ENCODE measurements around the gene RPS4Y1. TPM values are rescaled to one million over a fixed set of nuclear protein-coding genes. Genes with fewer than 3 reads are reported as not detected.

Gene RPS4Y1
- total and polyA plus RNA-seq, 2 donors (not counting 3 experiments of a cell fraction or from before 2014, with no cell fraction given) = 335 to 704 TPM

- dilution Hi-C loops (cut with MboI; ENCODE audit: extremely low pct_ligation_motif_present, low sequenced_read_pairs) (no loop called here), intact Hi-C loops (cut with micrococcal nuclease) (no loop called here)
- no peak for TF ChIP-seq JUN (IDR thresholded peaks at IDR 0.05; ENCODE audit: borderline replicate concordance, insufficient read depth, insufficient read length, low read depth)
- TF ChIP-seq POLR2A (IDR thresholded peaks at IDR 0.05; ENCODE audit: low read depth, low read length) = no peak
- TF ChIP-seq EZH2 (IDR thresholded peaks at IDR 0.05; ENCODE audit: borderline replicate concordance, low read depth, low read length, severe bottlenecking) = no peak
- TF ChIP-seq CTCF (IDR thresholded peaks at IDR 0.05; ENCODE audit: extremely low read depth in 1 of 2, insufficient read depth in 1 of 2, low read depth in 1 of 2, low read length in 2 of 2) = no peak
- no peak for TF ChIP-seq GATA2 (IDR thresholded peaks at IDR 0.05; ENCODE audit: insufficient read depth, insufficient read length, low read depth, low read length)
- TF ChIP-seq POLR2AphosphoS5 (IDR thresholded peaks at IDR 0.05; ENCODE audit: insufficient read depth, low read depth, low read length) = no peak
- TF ChIP-seq MAX (IDR thresholded peaks at IDR 0.05; ENCODE audit: insufficient read depth, insufficient read length) = no peak
- no peak for TF ChIP-seq FOS (IDR thresholded peaks at IDR 0.05; ENCODE audit: borderline replicate concordance, insufficient read depth, low read length)
- TF ChIP-seq MYC (IDR thresholded peaks at IDR 0.05; ENCODE audit: low read depth, low read length) = no peak
- CTCF ChIA-PET = interaction anchor here (0.9 kb wide), 1 partner anchor 60 kb away, joined by 3 read pairs; no protein-coding TSS in a partner anchor
- Histone ChIP-seq H3K4me3 (replicated peaks in 1 of 3; ENCODE audit: insufficient read depth in 1 of 3, low read depth in 1 of 3, low read length in 3 of 3) (no peak overlapping the region), H3K79me2 (ENCODE audit: control insufficient read depth, insufficient read depth, low read length) (peaks cover 86% of the 10 kb centered on the region), H3K9ac (replicated peaks; ENCODE audit: extremely low read depth, insufficient read depth, low read length) (no peak overlapping the region), H3K9me1 (replicated peaks; ENCODE audit: control insufficient read depth, extremely low read depth, insufficient read depth, low read length) (no peaks in the 10 kb centered on the region), H3K9me3 (replicated peaks; ENCODE audit: control insufficient read depth, insufficient read depth, low read length) (no peaks in the 10 kb centered on the region), H3K4me1 (ENCODE audit: control insufficient read depth, extremely low read depth, insufficient read depth, low read length) (peaks cover 16% of the 10 kb centered on the region), H3K27ac (ENCODE audit: insufficient read depth, low read depth, low read length) (no peak overlapping the region), H3K4me2 (ENCODE audit: insufficient read depth, low read length) (no peak overlapping the region), H3K36me3 (ENCODE audit: control insufficient read depth in 2 of 2, extremely low read depth in 1 of 2, insufficient read depth in 2 of 2, low read length in 2 of 2) (peaks cover 4 to 5% of the 10 kb centered on the region in 2 experiments), H4K20me1 (replicated peaks; ENCODE audit: control insufficient read depth, extremely low read depth, insufficient read depth, low read length) (no peaks in the 10 kb centered on the region), H2AFZ (ENCODE audit: low read depth, low read length) (no peak overlapping the region), H3K27me3 (ENCODE audit: control insufficient read depth in 2 of 2, insufficient read depth in 2 of 2, low read length in 2 of 2) (no peaks in the 10 kb centered on the region)
- POLR2A ChIA-PET = interaction anchor here (1.0 kb wide), 1 partner anchor 9 kb away, joined by 5 read pairs; no protein-coding TSS in a partner anchor
- no TSS peak for BruUV-seq (replicated peaks)
- DNase-seq (ENCODE audit: low read depth, low spot score) = no peak
- FAIRE-seq = peak; percentile 47
These were observed 19.1 kb downstream of the RPS4Y1 start for GRCh38 chrY:2860511-2860910.

Measured in endothelial cell of umbilical vein (primary cell).